ENCODE results near the gene ZNF14. TPM values are rescaled to one million over a fixed set of nuclear protein-coding genes. Genes with fewer than 3 reads are reported as not detected.

Gene ZNF14
- total RNA-seq, 1 donor from 2014 or later, result 21.0 TPM

GRCh38 chr19:19661675-19662251 is 71.1 kb downstream of the ZNF14 start:
- peak overlapping the region; percentile 92 for H3K4me3 Mint-ChIP-seq
- H3K27ac ChIP-seq, result no peak overlapping the region
- H3K36me3 ChIP-seq, result no peaks in the 10 kb centered on the region
- peaks cover 41% of the 10 kb centered on the region for H3K79me2 ChIP-seq (ENCODE audit: low read depth)
- peak overlapping the region; percentile 86 for H3K4me3 ChIP-seq
- H3K27me3 Mint-ChIP-seq (ENCODE audit: insufficient read depth, low read depth), result peaks cover 3% of the 10 kb centered on the region
- peaks cover 20% of the 10 kb centered on the region for H3K36me3 Mint-ChIP-seq
- peak; percentile 87 for DNase-seq (ENCODE audit: low spot score)
- no peak overlapping the region for H3K9ac ChIP-seq
- no peaks in the 10 kb centered on the region for H3K9me3 ChIP-seq (ENCODE audit: low read depth)
- peaks cover 29% of the 10 kb centered on the region for H3F3A ChIP-seq (ENCODE audit: low read depth)
- no peak overlapping the region for H3K27ac Mint-ChIP-seq
- TF ChIP-seq, protein P1, sequence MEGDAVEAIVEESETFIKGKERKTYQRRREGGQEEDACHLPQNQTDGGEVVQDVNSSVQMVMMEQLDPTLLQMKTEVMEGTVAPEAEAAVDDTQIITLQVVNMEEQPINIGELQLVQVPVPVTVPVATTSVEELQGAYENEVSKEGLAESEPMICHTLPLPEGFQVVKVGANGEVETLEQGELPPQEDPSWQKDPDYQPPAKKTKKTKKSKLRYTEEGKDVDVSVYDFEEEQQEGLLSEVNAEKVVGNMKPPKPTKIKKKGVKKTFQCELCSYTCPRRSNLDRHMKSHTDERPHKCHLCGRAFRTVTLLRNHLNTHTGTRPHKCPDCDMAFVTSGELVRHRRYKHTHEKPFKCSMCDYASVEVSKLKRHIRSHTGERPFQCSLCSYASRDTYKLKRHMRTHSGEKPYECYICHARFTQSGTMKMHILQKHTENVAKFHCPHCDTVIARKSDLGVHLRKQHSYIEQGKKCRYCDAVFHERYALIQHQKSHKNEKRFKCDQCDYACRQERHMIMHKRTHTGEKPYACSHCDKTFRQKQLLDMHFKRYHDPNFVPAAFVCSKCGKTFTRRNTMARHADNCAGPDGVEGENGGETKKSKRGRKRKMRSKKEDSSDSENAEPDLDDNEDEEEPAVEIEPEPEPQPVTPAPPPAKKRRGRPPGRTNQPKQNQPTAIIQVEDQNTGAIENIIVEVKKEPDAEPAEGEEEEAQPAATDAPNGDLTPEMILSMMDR (IDR thresholded peaks at IDR 0.05), result no peak
- TF ChIP-seq EZH2phosphoT487 (IDR thresholded peaks at IDR 0.05) (no peak), EZH2 (IDR thresholded peaks at IDR 0.05) (no peak)
- H3K27me3 ChIP-seq, result no peaks in the 10 kb centered on the region
- H3K4me1 ChIP-seq, result peaks cover 15% of the 10 kb centered on the region
- peaks cover 18% of the 10 kb centered on the region for H3K4me1 Mint-ChIP-seq
- peaks cover 28% of the 10 kb centered on the region for H4K20me1 ChIP-seq (ENCODE audit: low read depth)
- H2AFZ ChIP-seq (replicated peaks), result no peak overlapping the region
- H3K4me2 ChIP-seq, result peak overlapping the region; percentile 90
- H3K9me3 Mint-ChIP-seq, result no peaks in the 10 kb centered on the region

GRCh38 chr19:19661141-19661674 is 71.7 kb downstream of the ZNF14 start:
- H3K4me2 ChIP-seq, result peak overlapping the region; percentile 90
- peak; percentile 19 for DNase-seq (ENCODE audit: low spot score)
- no peak overlapping the region for H3K9ac ChIP-seq

More at GRCh38 chr19:19661141-19661674, 71.7 kb downstream of the ZNF14 start:
- no peaks in the 10 kb centered on the region for H3K9me3 Mint-ChIP-seq
- H2AFZ ChIP-seq (replicated peaks), result no peak overlapping the region
- H3K4me3 Mint-ChIP-seq, result peak overlapping the region; percentile 92
- peaks cover 20% of the 10 kb centered on the region for H3K36me3 Mint-ChIP-seq
- H3K27ac Mint-ChIP-seq, result no peak overlapping the region
- peak overlapping the region; percentile 86 for H3K4me3 ChIP-seq
- H3K27ac ChIP-seq, result no peak overlapping the region
- H3K27me3 Mint-ChIP-seq (ENCODE audit: insufficient read depth, low read depth), result peaks cover 2% of the 10 kb centered on the region
- H3K79me2 ChIP-seq (ENCODE audit: low read depth), result peaks cover 41% of the 10 kb centered on the region
- peaks cover 18% of the 10 kb centered on the region for H3K4me1 Mint-ChIP-seq
- H3K4me1 ChIP-seq, result peaks cover 15% of the 10 kb centered on the region
- no peaks in the 10 kb centered on the region for H3K27me3 ChIP-seq
- peaks cover 29% of the 10 kb centered on the region for H3F3A ChIP-seq (ENCODE audit: low read depth)
- TF ChIP-seq, protein P1 (IDR thresholded peaks at IDR 0.05), result no peak
- peaks cover 28% of the 10 kb centered on the region for H4K20me1 ChIP-seq (ENCODE audit: low read depth)
- H3K9me3 ChIP-seq (ENCODE audit: low read depth), result no peaks in the 10 kb centered on the region
- no peaks in the 10 kb centered on the region for H3K36me3 ChIP-seq

Small RNA genes within 50 kb of the gene (small RNA-seq; reads per million reads assigned to genes)
- gene AC011458.2, result not detected
- gene AC011477.5, result not detected

Other genes with a start within 250 kb of the ZNF14 start
- 4.6 and 7.0 TPM in 2 replicates for gene TSSK6, start 217.6 kb downstream of the ZNF14 start, total RNA-seq (ENCODE audit: low replicate concordance)
- gene NDUFA13, start 216.9 kb downstream of the ZNF14 start, total RNA-seq (ENCODE audit: low replicate concordance), result 78.6 and 108 TPM in 2 replicates
- gene YJEFN3, start 204.2 kb downstream of the ZNF14 start, total RNA-seq (ENCODE audit: low replicate concordance), result 2.6 and 5.1 TPM in 2 replicates
- 1.0 and 3.3 TPM in 2 replicates for gene CILP2, start 194.8 kb downstream of the ZNF14 start, total RNA-seq (ENCODE audit: low replicate concordance)
- gene PBX4, start 114.4 kb downstream of the ZNF14 start, total RNA-seq (ENCODE audit: low replicate concordance), result 3.2 and 4.8 TPM in 2 replicates
- gene LPAR2, start 104.9 kb downstream of the ZNF14 start, total RNA-seq (ENCODE audit: low replicate concordance), result 21.2 and 64.8 TPM in 2 replicates
- 6.4 and 7.9 TPM in 2 replicates for gene GMIP, start 89.5 kb downstream of the ZNF14 start, total RNA-seq (ENCODE audit: low replicate concordance)
- 19.2 and 181 TPM in 2 replicates for gene ATP13A1, start 69.4 kb downstream of the ZNF14 start, total RNA-seq (ENCODE audit: low replicate concordance)
- gene ZNF101, start 64.3 kb downstream of the ZNF14 start, total RNA-seq (ENCODE audit: low replicate concordance), result 22.6 and 29.5 TPM in 2 replicates
- gene ZNF506, start 88.6 kb upstream of the ZNF14 start, total RNA-seq (ENCODE audit: low replicate concordance), result 16.1 and 19.9 TPM in 2 replicates
- gene ZNF253, start 132.8 kb upstream of the ZNF14 start, total RNA-seq (ENCODE audit: low replicate concordance), result 54.5 and 79.2 TPM in 2 replicates
- gene ZNF93, start 167.8 kb upstream of the ZNF14 start, total RNA-seq (ENCODE audit: low replicate concordance), result 72.7 and 79.0 TPM in 2 replicates